Activated CD4-positive, alpha-beta T cell treated with anti-CD3 and anti-CD28 coated beads, Interleukin-2, amount 50 U/mL, for 4 hours (primary cell): ENCODE data around the gene ZNF554.
"Not testable (repeated sequence)": the region's sequence is repeated elsewhere in the genome, so short reads cannot be mapped to it uniquely, and the experiment has no call there.

ENCODE experiments used
- DNase-seq, 2 experiments: peaks; one replicate each; pipeline ENCODE4 v3.0.0-alpha.2; 2020

The ZNF554 gene

DNA sequence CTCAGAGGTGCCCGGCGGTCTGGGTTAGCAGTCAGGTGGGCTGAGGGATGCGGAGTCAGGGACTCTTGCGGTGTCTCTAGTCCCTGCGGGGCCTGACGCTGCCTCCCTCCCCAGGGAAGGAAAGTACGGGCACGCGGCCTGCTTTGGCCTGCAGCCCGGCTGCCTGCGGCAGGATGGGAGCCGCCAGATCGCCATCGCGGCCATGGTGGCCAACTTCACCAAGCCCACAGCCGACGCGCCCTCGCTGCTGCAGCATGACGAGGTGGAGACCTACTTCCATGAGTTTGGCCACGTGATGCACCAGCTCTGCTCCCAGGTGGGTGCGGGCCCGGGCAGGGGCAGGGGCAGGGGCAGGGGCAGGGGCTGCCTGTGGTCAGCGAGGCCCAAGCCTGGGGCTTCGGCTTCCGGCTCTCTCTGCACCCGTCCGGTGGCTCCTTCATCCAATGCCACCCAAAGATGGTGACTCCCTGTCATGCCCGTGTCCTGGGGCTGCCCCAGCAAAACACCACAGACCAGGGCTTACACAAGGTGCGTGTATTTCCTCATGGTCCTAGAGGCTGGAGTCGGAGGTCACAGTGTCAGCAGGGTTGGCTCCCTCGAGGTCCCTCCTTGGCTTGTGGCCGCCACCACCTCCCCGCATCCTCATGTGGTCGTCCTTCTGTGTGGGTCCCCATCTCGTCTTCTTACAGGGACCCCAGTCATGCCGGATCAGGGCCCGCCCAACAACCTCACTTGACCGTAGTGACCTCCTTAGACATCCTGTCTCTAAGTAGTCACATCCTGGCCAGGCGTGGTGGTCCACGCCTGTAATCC lies 11.3 kb upstream of the ZNF554 start:
- no peak for DNase-seq

DNA sequence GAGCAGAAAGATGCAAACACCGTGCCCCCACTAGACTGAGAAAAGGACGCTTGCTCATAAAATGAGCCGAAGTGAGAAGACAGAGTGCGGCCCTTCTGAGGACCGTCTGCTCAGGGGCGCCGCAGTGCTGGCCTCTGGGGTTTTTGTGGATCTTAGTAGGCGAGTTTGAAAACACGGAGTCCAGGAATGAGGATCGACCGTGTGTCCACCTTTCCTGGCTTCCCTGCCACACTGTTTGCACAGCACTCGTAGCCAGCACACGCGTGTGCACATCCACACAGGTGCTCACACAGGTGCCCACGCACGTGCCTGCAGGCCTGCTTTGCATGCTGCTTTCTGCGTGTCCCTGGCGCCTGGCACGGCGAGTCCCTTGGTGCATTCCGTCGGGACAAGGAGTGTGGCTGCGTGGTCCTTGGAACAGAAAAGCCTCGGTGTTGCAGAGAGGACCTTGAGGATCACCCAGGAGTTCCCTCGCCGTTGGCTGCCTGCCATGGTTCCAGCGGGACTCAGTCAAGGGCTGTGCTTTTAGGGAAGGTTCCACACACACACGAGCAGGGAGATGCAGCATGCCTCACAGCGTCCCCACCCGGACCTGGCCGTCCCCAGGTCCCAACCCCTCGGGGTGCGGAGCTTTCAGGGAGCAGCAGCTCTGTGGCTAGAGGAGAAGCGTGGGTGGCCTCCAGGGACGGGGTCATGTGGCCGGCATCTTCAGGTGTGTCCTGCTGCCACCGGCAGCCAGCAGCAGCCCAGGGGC lies 10.1 kb upstream of the ZNF554 start:
- no peak for DNase-seq

GRCh38 chr19:2810141-2811091 lies 9.3 kb upstream of the ZNF554 start:
- DNase-seq, result no peak

- DNase-seq, result no peak
Observed at GRCh38 chr19:2811221-2811722, 8.4 kb upstream of the ZNF554 start.

DNA sequence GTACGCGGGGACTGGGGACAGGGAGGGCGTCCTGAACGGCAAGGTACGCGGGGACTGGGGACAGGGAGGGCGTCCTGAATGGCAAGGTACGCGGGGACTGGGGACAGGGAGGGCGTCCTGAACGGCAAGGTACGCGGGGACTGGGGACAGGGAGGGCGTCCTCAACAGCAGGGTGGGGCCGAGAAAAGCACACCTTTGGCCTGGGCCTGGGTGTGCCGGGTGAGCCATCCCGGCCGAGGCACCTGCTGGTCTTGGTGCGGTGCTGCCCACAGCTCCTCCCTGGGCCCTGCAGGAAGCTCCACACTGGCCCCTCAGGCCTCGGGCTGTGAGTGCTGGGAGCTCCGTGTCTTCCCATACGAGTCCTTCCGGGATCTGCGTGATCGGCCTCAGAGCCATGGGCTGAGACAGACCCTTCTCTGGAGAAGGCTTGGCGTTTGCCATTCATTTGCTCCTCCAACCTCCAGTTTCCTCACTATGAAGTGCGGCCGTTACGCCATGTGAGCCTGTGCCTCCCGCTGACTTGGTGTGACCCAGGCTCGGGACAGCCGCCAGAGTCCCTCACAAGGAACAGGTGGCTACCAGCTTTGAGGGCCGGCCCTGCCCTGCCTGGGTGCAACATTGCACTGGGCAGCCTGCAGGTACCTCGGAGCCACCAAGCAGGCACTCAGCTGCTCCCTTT lies 7.8 kb upstream of the ZNF554 start:
- no peak for DNase-seq

DNA sequence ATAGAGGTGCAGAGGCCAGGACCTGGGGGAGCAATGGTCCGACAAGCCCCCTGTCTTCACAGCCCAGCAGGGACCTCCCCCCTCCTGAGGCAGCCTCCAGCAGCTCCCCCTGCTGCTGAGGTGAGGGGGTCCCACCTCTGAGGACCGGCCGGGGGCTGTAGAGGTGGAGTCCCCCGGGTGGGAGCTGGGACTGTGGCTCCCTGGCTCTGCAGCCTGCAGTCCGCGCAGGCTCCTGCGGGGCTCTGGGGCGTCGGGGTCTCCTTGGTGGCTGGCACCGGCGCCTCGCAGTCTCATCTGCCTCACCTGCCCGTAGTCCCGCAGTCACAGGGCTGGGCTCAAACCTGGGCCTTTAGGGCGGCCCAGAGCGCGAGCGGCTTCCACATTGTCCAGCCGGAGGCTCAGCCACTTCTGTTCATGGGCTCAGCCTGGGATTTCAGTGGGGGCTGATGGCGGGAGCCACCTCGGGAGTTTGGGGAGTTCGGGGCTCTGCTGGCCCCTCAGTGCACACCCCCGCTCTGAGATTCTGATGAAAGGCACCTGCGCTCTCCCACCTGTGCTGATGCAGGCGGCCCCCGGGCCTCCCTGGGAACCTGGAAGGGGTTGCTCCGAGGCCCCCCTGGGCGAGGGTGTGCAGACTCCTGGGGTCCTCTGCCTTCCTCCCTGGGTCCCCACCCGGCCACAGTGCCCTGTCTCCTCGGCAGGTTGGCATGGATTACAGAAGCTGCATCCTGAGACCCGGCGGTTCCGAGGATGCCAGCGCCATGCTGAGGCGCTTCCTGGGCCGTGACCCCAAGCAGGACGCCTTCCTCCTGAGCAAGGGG lies 7.0 kb upstream of the ZNF554 start:
- no peak for DNase-seq

- DNase-seq, result no peak
Observed at GRCh38 chr19:2813235-2814160, 6.2 kb upstream of the ZNF554 start.

- no peak for DNase-seq
Observed at GRCh38 chr19:2814426-2814825, 5.2 kb upstream of the ZNF554 start.

DNA sequence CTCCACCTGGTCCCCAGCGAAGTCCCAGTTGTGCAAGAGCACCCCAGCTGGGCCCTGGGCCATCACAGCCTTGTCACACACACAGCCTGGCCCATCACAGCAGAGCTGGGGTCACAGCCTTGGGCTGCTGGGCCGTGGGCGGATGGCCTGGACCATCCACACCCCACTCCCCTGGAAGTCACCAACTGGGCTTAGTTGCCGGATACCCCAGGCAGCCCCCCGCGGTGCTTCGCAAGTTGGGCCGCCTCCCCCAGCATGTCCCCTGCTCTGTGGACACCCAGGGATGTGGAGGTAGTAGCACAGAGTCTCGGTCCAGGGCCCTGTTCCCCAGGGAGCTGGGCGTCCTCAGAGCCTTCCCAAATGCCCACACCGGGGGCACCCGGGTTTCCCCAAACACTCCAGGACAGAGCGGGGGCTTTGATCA lies 4.5 kb upstream of the ZNF554 start:
- no peak for DNase-seq

GRCh38 chr19:2815923-2816322 lies 3.7 kb upstream of the ZNF554 start:
- DNase-seq, result no peak

GRCh38 chr19:2816641-2817040 lies 3.0 kb upstream of the ZNF554 start:
- DNase-seq, result no peak

GRCh38 chr19:2817237-2817829 lies 2.3 kb upstream of the ZNF554 start:
- DNase-seq, result not testable (repeated sequence)

DNA sequence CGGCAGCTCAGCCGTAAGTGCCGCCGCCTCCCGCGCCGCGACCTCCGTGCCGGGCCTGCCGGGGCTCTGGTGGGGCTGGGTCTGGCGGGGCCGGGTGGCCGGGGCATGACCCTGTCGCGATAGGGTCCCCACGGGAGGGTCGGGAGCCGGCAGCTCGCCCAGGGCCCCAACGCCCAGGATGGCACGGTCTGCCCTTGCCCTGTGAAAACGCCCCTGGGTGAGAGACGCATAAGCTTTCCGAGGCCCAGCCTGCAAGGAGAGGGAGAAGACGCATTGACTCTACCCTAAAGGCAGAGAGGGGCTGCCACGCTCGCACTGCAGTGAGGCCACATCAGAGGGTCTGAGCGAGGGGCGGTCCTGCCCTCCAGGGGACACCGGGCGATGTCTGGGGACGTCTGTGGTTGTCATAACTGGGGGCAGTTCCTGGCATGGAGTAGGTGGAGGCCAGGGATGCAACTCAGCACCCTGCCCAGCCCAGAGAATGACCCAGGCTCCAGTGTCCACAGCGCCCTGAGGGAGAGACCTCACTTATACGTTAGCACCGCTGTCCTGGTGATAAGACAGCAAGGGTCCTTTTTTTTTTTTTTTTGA lies 539 bp downstream of the ZNF554 start:
- DNase-seq, result no peak

DNA sequence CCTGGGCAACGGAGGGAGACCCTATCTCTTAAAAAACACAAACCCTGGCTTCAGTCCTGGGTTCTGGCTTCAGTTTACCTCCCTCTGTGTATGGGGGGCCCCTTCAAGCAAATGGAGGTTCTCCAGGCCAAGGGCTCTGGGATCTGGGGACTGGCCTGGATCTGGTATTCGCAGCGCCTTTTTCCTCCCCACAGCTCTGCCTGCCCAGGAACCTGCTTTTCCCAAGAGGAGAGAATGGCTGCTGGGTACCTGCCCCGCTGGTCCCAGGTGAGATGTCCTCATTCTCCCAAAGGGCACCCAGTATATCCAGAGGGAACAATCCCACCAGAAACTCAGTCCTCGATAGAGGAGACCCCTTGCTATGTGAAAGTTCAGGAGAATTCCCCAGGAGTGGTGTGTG lies 3.2 kb downstream of the ZNF554 start:
- DNase-seq, result no peak

GRCh38 chr19:2823646-2824045 lies 4.0 kb downstream of the ZNF554 start:
- DNase-seq, result no peak

DNA sequence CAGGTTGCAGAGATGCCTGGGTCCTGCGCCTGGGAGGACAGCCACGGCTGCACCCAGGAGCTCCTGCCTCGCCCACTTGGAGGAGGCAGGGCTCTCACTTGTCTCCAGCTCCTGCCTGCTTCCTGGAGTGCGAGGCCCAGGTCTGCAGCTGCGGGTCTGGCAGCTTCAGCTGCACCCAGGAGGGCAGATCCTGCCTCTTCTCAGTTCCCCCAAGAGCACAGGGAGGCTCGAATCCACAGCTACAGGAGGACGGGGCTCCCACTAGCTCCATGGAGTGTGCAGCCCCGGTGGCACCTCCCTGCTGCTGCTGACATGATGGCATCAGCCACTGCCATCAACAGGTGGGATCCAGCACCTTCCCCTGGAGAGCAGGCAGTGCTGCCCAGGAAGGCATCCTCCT lies 4.5 kb downstream of the ZNF554 start:
- DNase-seq, result no peak

GRCh38 chr19:2827022-2827421 lies 7.4 kb downstream of the ZNF554 start:
- DNase-seq, result no peak

GRCh38 chr19:2827840-2828489 lies 8.3 kb downstream of the ZNF554 start:
- no peak for DNase-seq
